LNCaP clone FGC (cell line): ENCODE data around the gene IL20RB.
"Not testable (repeated sequence)": the region's sequence is repeated elsewhere in the genome, so short reads cannot be mapped to it uniquely, and the experiment has no call there.

ENCODE experiments used
- DNase-seq: peaks from one replicate; pipeline ENCODE4 v3.0.0-alpha.2; 2011; ENCODE audit warnings: low read depth
- H3K4me3 ChIP-seq: 2 replicates; pipeline ENCODE4 v1.5.1; 2011; ENCODE audit warnings: mild to moderate bottlenecking, low read depth, low read length, control low read depth
- TF ChIP-seq, protein P1 (sequence below): IDR thresholded peaks from 2 replicates; pipeline ENCODE4 v1.5.1; 2012; ENCODE audit warnings: mild to moderate bottlenecking; ENCODE audit not compliant: control insufficient read depth, insufficient read depth; ENCODE audit errors: extremely low read depth

Gene IL20RB

GRCh38 chr3:136982033-136982432, 24.2 kb downstream of the IL20RB start:
- no peak for DNase-seq
- no peak overlapping the region for H3K4me3 ChIP-seq
- TF ChIP-seq, protein P1, sequence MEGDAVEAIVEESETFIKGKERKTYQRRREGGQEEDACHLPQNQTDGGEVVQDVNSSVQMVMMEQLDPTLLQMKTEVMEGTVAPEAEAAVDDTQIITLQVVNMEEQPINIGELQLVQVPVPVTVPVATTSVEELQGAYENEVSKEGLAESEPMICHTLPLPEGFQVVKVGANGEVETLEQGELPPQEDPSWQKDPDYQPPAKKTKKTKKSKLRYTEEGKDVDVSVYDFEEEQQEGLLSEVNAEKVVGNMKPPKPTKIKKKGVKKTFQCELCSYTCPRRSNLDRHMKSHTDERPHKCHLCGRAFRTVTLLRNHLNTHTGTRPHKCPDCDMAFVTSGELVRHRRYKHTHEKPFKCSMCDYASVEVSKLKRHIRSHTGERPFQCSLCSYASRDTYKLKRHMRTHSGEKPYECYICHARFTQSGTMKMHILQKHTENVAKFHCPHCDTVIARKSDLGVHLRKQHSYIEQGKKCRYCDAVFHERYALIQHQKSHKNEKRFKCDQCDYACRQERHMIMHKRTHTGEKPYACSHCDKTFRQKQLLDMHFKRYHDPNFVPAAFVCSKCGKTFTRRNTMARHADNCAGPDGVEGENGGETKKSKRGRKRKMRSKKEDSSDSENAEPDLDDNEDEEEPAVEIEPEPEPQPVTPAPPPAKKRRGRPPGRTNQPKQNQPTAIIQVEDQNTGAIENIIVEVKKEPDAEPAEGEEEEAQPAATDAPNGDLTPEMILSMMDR: no peak

- DNase-seq: no peak
- no peak overlapping the region for H3K4me3 ChIP-seq
- TF ChIP-seq, protein P1: no peak
Observed at GRCh38 chr3:136982520-136983138, 24.8 kb downstream of the IL20RB start.

DNA sequence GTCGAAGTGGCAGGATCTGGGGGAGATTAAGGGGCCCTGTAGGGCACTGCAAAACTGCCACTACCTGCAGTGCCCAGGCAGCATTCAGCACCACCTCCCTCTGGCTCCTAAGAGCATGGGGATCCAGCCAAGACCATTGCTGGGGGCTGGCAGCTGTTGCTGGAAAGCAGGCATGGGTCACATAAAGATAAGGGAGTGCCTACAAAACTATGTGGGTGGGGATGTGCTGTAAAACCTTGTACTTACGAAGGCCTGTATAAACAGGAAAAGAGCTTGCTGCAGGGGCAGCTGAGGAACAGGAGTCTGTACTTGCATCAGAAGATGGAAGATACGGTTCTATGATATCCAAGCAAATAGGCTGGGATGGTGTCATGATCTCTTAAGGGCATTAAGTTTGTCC, 27.1 kb downstream of the IL20RB start:
- DNase-seq: no peak
- TF ChIP-seq, protein P1: no peak
- H3K4me3 ChIP-seq: no peak overlapping the region

- H3K4me3 ChIP-seq, DNase-seq: not testable (repeated sequence)
Observed at GRCh38 chr3:136987398-136987980, 29.7 kb downstream of the IL20RB start.

DNA sequence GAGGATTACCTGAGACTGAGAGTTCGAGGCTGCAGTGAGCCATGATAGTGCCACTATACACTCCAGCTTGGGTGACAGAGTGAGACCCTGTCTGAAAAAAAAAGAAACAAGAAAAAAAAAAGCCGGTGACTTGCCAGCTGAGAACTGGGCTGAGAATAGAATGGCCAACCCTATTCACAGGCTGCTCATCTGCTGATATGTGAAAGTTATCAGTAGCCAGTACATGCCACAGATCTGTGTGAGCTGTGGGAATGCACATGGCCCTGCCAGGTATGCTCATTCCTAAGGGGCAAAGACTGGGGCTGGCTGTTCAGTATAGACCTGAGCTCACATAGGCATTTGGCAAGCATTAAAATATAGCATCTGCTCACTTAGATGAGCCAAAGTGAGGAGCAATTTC, 30.9 kb downstream of the IL20RB start:
- TF ChIP-seq, protein P1: no peak
- H3K4me3 ChIP-seq: no peak overlapping the region
- no peak for DNase-seq

DNA sequence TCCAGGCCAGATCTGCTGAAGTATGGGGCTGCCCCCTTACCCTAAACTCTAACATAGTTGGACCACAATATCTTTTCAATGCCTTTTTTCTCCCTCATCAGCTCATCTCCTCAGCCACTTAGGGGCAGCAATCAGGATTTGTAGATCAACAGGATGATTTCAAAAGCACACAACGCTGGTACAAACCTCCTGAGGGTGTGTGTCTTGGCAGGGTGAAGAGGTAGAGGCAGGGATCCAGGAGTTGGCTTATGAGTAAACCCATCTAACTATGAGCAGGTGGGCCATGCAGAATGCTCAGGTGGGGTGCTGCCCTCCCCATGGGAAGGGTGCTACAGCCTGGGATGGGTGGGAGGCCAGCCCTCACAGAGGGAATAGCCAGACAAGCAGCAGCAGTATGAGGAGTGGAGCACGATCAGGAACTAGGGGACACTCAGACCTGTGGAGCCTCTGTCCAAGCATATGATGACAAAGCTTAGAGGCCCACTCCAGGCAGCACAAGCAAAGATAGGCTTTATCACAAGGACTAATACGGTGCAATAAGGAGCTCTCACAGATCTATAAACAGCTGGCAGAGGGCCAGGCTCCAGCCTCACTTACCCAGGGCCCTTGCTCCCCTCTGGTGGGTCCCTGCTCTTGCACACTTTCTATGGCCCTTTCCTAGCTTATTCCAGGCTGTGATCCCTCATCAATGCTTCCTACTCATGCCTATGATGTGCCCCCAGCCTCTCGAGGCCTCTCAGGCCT, 32.2 kb downstream of the IL20RB start:
- peak; percentile 56 for DNase-seq
- TF ChIP-seq, protein P1: no peak
- no peak overlapping the region for H3K4me3 ChIP-seq

DNA sequence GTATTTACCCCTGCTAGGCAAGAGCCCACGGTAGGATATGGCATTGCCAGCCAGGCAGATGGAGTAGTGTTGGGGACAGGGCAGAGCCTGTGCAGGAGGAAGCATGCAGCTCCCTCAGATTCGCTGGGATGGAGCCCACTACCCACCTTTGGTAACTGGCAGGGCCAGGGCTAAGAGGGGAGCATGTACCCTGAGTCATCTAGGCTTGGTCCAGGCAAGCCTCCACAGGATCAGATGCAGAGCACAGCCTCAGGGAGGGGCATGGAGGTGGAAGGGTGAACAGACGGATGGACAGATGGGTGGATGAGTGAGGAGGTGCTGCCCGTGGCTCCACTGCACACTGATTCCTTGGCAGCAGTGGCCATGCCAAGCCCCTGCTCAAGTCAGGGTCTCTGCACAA, 33.0 kb downstream of the IL20RB start:
- no peak overlapping the region for H3K4me3 ChIP-seq
- no peak for DNase-seq

More for the DNA sequence above, 33.0 kb downstream of the IL20RB start:
- TF ChIP-seq, protein P1: no peak
